NCI-H526 treated with DMSO at 0.1 percent for 48 hours (cell line): Measurements from ENCODE around the gene CBLN3.
"Not testable (repeated sequence)": the region's sequence is repeated elsewhere in the genome, so short reads cannot be mapped to it uniquely, and the experiment has no call there.

Source experiments
- DNase-seq: peaks from one replicate; lab custom pipeline; 2025; lab: John Stamatoyannopoulos, UW

Gene CBLN3

GRCh38 chr14:24429395-24430142, at the start of gene CBLN3, which contains the start of gene KHNYN:
Gene CBLN3, minus strand, starts transcription at chr14:24429668. Its CDS starts 614 bp downstream, at chr14:24429054.
Gene KHNYN, plus strand, starts transcription at chr14:24429954. Its CDS starts 777 bp downstream, at chr14:24430731.
- peak; percentile 70 for DNase-seq

- no peak for DNase-seq
These were observed 45.8 kb upstream of the CBLN3 start for GRCh38 chr14:24475261-24475660.

- no peak for DNase-seq
These were observed 43.7 kb upstream of the CBLN3 start for GRCh38 chr14:24473211-24473610.

- not testable (repeated sequence) for DNase-seq
These were observed 41.0 kb upstream of the CBLN3 start for GRCh38 chr14:24470450-24470849.

- no peak for DNase-seq
These were observed 36.3 kb upstream of the CBLN3 start for GRCh38 chr14:24465805-24466204.

GRCh38 chr14:24465368-24465767, 35.9 kb upstream of the CBLN3 start:
- DNase-seq = no peak

- DNase-seq = no peak
These were observed 34.7 kb upstream of the CBLN3 start for GRCh38 chr14:24463884-24464785.

GRCh38 chr14:24463017-24463883, 33.8 kb upstream of the CBLN3 start:
- no peak for DNase-seq

GRCh38 chr14:24461336-24461735, 31.9 kb upstream of the CBLN3 start:
- no peak for DNase-seq

GRCh38 chr14:24459331-24459730, 29.9 kb upstream of the CBLN3 start:
- DNase-seq = no peak

GRCh38 chr14:24458736-24459135, 29.3 kb upstream of the CBLN3 start:
- no peak for DNase-seq

GRCh38 chr14:24456980-24457379, 27.5 kb upstream of the CBLN3 start:
- no peak for DNase-seq

- DNase-seq = not testable (repeated sequence)
These were observed 21.4 kb upstream of the CBLN3 start for GRCh38 chr14:24450828-24451227.

- no peak for DNase-seq
These were observed 13.7 kb upstream of the CBLN3 start for GRCh38 chr14:24443053-24443665.

GRCh38 chr14:24442240-24443052, 13.0 kb upstream of the CBLN3 start, which contains the start of gene SDR39U1:
Gene SDR39U1, minus strand, starts transcription at chr14:24442776. Its CDS starts 7 bp downstream, at chr14:24442769.
- DNase-seq = peak; percentile 98

- DNase-seq = peak; percentile 58
These were observed 12.4 kb upstream of the CBLN3 start for GRCh38 chr14:24441904-24442239.

- DNase-seq = no peak
These were observed 12.0 kb upstream of the CBLN3 start for GRCh38 chr14:24441485-24441884.

- DNase-seq = no peak
These were observed 11.3 kb upstream of the CBLN3 start for GRCh38 chr14:24440606-24441399.

GRCh38 chr14:24439830-24440605, 10.6 kb upstream of the CBLN3 start:
- no peak for DNase-seq
